HepG2 (cell line): ENCODE data around the gene DENND2A. TPM values are rescaled to one million over a fixed set of nuclear protein-coding genes. Genes with fewer than 3 reads are reported as not detected.

Experiments used
- ATAC-seq: fragments of 200-7000 bp; cut with Tn5 transposase; 3 replicates; pipeline ENCODE4 v1.9.1; 2020; ENCODE audit warnings: mild to moderate bottlenecking, moderate library complexity
- BruUV-seq: library from RNA; stranded (reverse); fragments of 400-500 nt; replicated peaks from 2 replicates; lab custom pipeline; 2021; lab: Mats Ljungman, UMichigan
- CTCF ChIA-PET: fragments of 300-600 bp; formaldehyde crosslinking; extraction: SDS; loops from one replicate; lab custom pipeline; 2021; ENCODE audit warnings: low total read pairs, inconsistent platforms, low intra/inter-chr PET ratio; lab: Yijun Ruan, JAX
- POLR2A ChIA-PET: fragments of 350-600 bp; sonication (Branson Sonifier 250); formaldehyde crosslinking; loops from one replicate; lab custom pipeline; 2020; ENCODE audit warnings: antibody characterized with exemption, inconsistent platforms; lab: Yijun Ruan, JAX
- DNase-seq: peaks from one replicate; pipeline ENCODE4 v3.0.0-alpha.2; 2015; ENCODE audit warnings: low spot score
- FAIRE-seq: peaks from 3 replicates; lab custom pipeline; 2011; peaks lifted over from hg19 to GRCh38; lab: Jason Lieb, UNC
- H2AFZ ChIP-seq: one replicate; pipeline ENCODE4 v1.6.1; 2011; ENCODE audit warnings: low read length, inconsistent platforms
- H3K27ac ChIP-seq: fragments of 300-600 bp; 3 replicates; pipeline ENCODE4 v1.8.0; 2011; ENCODE audit warnings: mixed run types, mild to moderate bottlenecking, mixed read lengths, low read length, inconsistent platforms; ENCODE audit not compliant: insufficient read depth; ENCODE audit errors: extremely low read length
- H3K27me3 ChIP-seq, 2 experiments: fragments of 200-600 bp in 1 of 2; 2 replicates in 1 of 2; 3 replicates in 1 of 2; pipeline versions ENCODE4 v1.6.0 to v1.8.0; 2011; ENCODE audit warnings: low read length in 2 of 2, mild to moderate bottlenecking in 2 of 2, moderate library complexity in 2 of 2, inconsistent platforms in 1 of 2; ENCODE audit not compliant: insufficient read depth in 2 of 2, control insufficient read depth in 1 of 2
- H3K36me3 ChIP-seq, 2 experiments: fragments of 200-600 bp in 1 of 2; replicated peaks in 1 of 2; 2 replicates in 1 of 2; 3 replicates in 1 of 2; pipeline versions ENCODE4 v1.5.1 to v1.8.0; 2011; ENCODE audit warnings: low read length in 2 of 2, inconsistent platforms in 1 of 2; ENCODE audit not compliant: insufficient read depth in 2 of 2, control insufficient read depth in 1 of 2
- H3K4me1 ChIP-seq: 2 replicates; pipeline ENCODE4 v1.5.1; 2012; ENCODE audit warnings: low read length, inconsistent platforms; ENCODE audit not compliant: insufficient read depth
- H3K4me2 ChIP-seq: 2 replicates; pipeline ENCODE4 v1.6.0; 2011; ENCODE audit warnings: low read depth, low read length, inconsistent platforms
- H3K4me3 ChIP-seq, 3 experiments: fragments of 200-600 bp in 1 of 3; sonication (generic), shearing (Covaris generic) in 1 of 3; replicated peaks in 1 of 3; 2 replicates each; pipeline ENCODE4 v1.5.1; 2011 to 2016; ENCODE audit warnings: low read length in 3 of 3, inconsistent platforms in 2 of 3, low read depth in 2 of 3, mild to moderate bottlenecking in 2 of 3, control low read depth in 1 of 3, mixed read lengths in 1 of 3; ENCODE audit not compliant: insufficient read depth in 1 of 3
- H3K79me2 ChIP-seq: one replicate; pipeline ENCODE4 v1.6.1; 2011; ENCODE audit warnings: low read length, inconsistent platforms; ENCODE audit not compliant: insufficient read depth
- H3K9ac ChIP-seq: 2 replicates; pipeline ENCODE4 v1.6.0; 2011; ENCODE audit warnings: mild to moderate bottlenecking, low read depth, low read length, inconsistent platforms; ENCODE audit not compliant: insufficient read depth
- H3K9me3 ChIP-seq: 2 replicates; pipeline ENCODE4 v1.5.1; 2012; ENCODE audit warnings: mild to moderate bottlenecking, low read length
- H4K20me1 ChIP-seq: 2 replicates; pipeline ENCODE4 v1.6.0; 2011; ENCODE audit warnings: inconsistent platforms, mild to moderate bottlenecking, low read length, moderate library complexity; ENCODE audit not compliant: insufficient read depth
- ATF4 ChIP-seq, 2 experiments: fragments of 450-650 bp in 1 of 2; sonication (generic) in 1 of 2; formaldehyde crosslinking; IDR thresholded peaks; 2 replicates each; pipeline versions ENCODE4 v1.5.0 to v1.8.0; 2020 to 2022; ENCODE audit warnings: mild to moderate bottlenecking in 1 of 2, missing genetic modification reagents in 1 of 2
- HES4 ChIP-seq: sonication (generic); formaldehyde crosslinking; IDR thresholded peaks from 2 replicates; pipeline ENCODE4 v1.9.0; 2021; ENCODE audit warnings: mild to moderate bottlenecking, missing genetic modification reagents, borderline replicate concordance
- NFE2 ChIP-seq: sonication (generic); formaldehyde crosslinking; IDR thresholded peaks from 2 replicates; pipeline ENCODE4 v1.4.0; 2020; ENCODE audit warnings: missing genetic modification reagents
- SKIL ChIP-seq: sonication (generic); formaldehyde crosslinking; IDR thresholded peaks from 2 replicates; pipeline ENCODE4 v1.8.0; 2022; ENCODE audit warnings: missing genetic modification reagents, mild to moderate bottlenecking, moderate library complexity, borderline replicate concordance
- TBP ChIP-seq: sonication (generic); formaldehyde crosslinking; IDR thresholded peaks from 2 replicates; pipeline ENCODE4 v1.5.0; 2020; ENCODE audit warnings: missing genetic modification reagents
- ZFP91 ChIP-seq: sonication (generic); formaldehyde crosslinking; IDR thresholded peaks from 2 replicates; pipeline ENCODE4 v1.9.0; 2022; ENCODE audit warnings: missing genetic modification reagents, mild to moderate bottlenecking, borderline replicate concordance
- ZNF138 ChIP-seq: sonication (generic); formaldehyde crosslinking; IDR thresholded peaks from 2 replicates; pipeline ENCODE4 v1.5.0; 2020; ENCODE audit warnings: mild to moderate bottlenecking, low read depth, missing genetic modification reagents
- ZNF781 ChIP-seq: sonication (generic); formaldehyde crosslinking; IDR thresholded peaks from 2 replicates; pipeline ENCODE4 v1.5.1; 2020; ENCODE audit warnings: borderline replicate concordance, mild to moderate bottlenecking, missing genetic modification reagents; ENCODE audit errors: not compliant biosample characterization
- WGBS: methylation state at CpG from one replicate; pipeline ENCODE4 v1.1.6; 2017; ENCODE audit warnings: low lambda C conversion rate; 5-methylcytosine and 5-hydroxymethylcytosine counted together
- in situ Hi-C: cut with HindIII; loops from 2 replicates; pipeline ENCODE4 v1.10.0; 2017; ENCODE audit warnings: low pct_unique_long_range_greater_than_20kb; ENCODE audit not compliant: extremely low pct_ligation_motif_present
- intact Hi-C: fragments of 100-400 bp; cut with micrococcal nuclease; formaldehyde crosslinking; loops from one replicate; pipeline ENCODE4 v1.10.0; 2022; ENCODE audit not compliant: unreplicated experiment
- polyA plus RNA-seq, 8 experiments: library from polyadenylated mRNA; depleted of rRNA in 3 of 8; stranded (reverse) in 7 of 8; unstranded in 1 of 8; fragments of >200 nt; fragmentation: Illumina TruSeq in 4 of 8; extraction: Trizol in 4 of 8; gene quantifications; 2 replicates each; pipeline versions ENCODE4 v1.2.1 to v1.2.3, GENCODE V29; 2011 to 2016; ENCODE audit warnings: low read depth in 4 of 8, missing spikeins in 1 of 8, mixed read lengths in 1 of 8; ENCODE audit not compliant: insufficient read depth in 1 of 8
- total RNA-seq, 5 experiments: library from RNA; depleted of rRNA; stranded (reverse); fragments of >200 nt; fragmentation: Illumina TruSeq; extraction: Trizol; gene quantifications; 2 replicates each; pipeline ENCODE4 v1.2.3, GENCODE V29; 2016; ENCODE audit warnings: low read depth in 1 of 5
- TF ChIP-seq, protein P1 (sequence below): sonication (generic); formaldehyde crosslinking; IDR thresholded peaks from 2 replicates; pipeline ENCODE4 v1.4.0; 2020; ENCODE audit warnings: missing genetic modification reagents

The DENND2A gene
- total and polyA plus RNA-seq, 2 of the 13 experiments (the other 11 are each of a cell fraction or from before 2014, with no cell fraction given) = not detected

- TF ChIP-seq, protein P1, sequence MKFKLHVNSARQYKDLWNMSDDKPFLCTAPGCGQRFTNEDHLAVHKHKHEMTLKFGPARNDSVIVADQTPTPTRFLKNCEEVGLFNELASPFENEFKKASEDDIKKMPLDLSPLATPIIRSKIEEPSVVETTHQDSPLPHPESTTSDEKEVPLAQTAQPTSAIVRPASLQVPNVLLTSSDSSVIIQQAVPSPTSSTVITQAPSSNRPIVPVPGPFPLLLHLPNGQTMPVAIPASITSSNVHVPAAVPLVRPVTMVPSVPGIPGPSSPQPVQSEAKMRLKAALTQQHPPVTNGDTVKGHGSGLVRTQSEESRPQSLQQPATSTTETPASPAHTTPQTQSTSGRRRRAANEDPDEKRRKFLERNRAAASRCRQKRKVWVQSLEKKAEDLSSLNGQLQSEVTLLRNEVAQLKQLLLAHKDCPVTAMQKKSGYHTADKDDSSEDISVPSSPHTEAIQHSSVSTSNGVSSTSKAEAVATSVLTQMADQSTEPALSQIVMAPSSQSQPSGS (CRISPR knock-in tag) = no peak
- TF ChIP-seq ZNF781 = no peak
- no peak for TF ChIP-seq NFE2 (CRISPR knock-in tag)
Observed at GRCh38 chr7:140494867-140495266, 145.7 kb downstream of the DENND2A start (continued).

DNA sequence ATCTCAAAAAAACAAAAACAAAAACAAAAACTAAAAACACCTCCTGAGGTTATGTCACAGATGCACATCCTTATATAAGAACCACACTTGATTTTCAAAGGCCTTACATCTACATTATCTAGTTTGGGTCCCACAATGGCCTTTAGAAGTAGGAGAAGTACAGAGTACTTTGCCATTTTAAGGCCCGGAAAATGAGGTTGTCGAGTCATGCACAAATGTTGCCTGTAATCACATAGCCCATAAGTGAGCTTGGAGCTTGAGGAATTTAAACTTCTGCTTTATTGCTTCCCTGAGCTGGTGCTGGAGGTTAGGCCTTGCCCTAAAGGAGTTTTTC lies 151.6 kb downstream of the DENND2A start:
- POLR2A ChIA-PET = no interaction called here
- in situ Hi-C loops (no loop called here), intact Hi-C loops (no loop called here)
- Histone ChIP-seq H3K36me3 (no peaks in the 10 kb centered on the region), H4K20me1 (no peaks in the 10 kb centered on the region), H3K4me2 (no peak overlapping the region), H3K9me3 (no peaks in the 10 kb centered on the region), H3K4me3 (no peak overlapping the region), H2AFZ (no peak overlapping the region), H3K79me2 (no peaks in the 10 kb centered on the region), H3K4me1 (no peaks in the 10 kb centered on the region; the same call in 1 of the 2 replicates), H3K27ac (no peak overlapping the region), H3K27me3 (no peaks in the 10 kb centered on the region)
- BruUV-seq = no TSS peak
- DNase-seq (no peak), FAIRE-seq (no peak), ATAC-seq (no peak)
- 93% methylated on average over 2 of the region's 2 CpGs for WGBS
- TF ChIP-seq HES4 (CRISPR knock-in tag) (no peak), ZNF138 (no peak), SKIL (CRISPR knock-in tag) (no peak), ZFP91 (CRISPR knock-in tag) (no peak), TBP (CRISPR knock-in tag) (no peak), ATF4 (CRISPR knock-in tag; IDR thresholded peaks at IDR 0.05) (no peak)
- TF ChIP-seq, all 625 proteins: peak for 0
- CTCF ChIA-PET = no interaction called here
- H3K9ac ChIP-seq = no peak overlapping the region
